GM21723 (cell line): Measurements from ENCODE around the gene SIN3B.

ENCODE experiments used
- ATAC-seq: cut with Tn5 transposase; IDR thresholded peaks from one replicate; pipeline ENCODE4 v1.9.1; 2021; ENCODE audit warnings: mild to moderate bottlenecking, moderate library complexity; ENCODE audit not compliant: unreplicated experiment

The SIN3B gene

GRCh38 chr19:16825312-16826052, 3.7 kb upstream of the SIN3B start:
- no peak for ATAC-seq

GRCh38 chr19:16829822-16830289, 658 bp downstream of the SIN3B start:
- no peak for ATAC-seq

GRCh38 chr19:16830679-16831078, 1.5 kb downstream of the SIN3B start:
- no peak for ATAC-seq

- ATAC-seq: no peak
Observed at GRCh38 chr19:16831531-16831930, 2.3 kb downstream of the SIN3B start.

GRCh38 chr19:16834747-16835146, 5.5 kb downstream of the SIN3B start:
- ATAC-seq: no peak

- no peak for ATAC-seq
Observed at GRCh38 chr19:16836115-16837034, 7.2 kb downstream of the SIN3B start.

GRCh38 chr19:16837035-16837362, 7.8 kb downstream of the SIN3B start:
- ATAC-seq: no peak

- no peak for ATAC-seq
Observed at GRCh38 chr19:16841391-16841926, 12.3 kb downstream of the SIN3B start.

- ATAC-seq: no peak
Observed at GRCh38 chr19:16846901-16847300, 17.7 kb downstream of the SIN3B start.

GRCh38 chr19:16847430-16847829, 18.2 kb downstream of the SIN3B start:
- no peak for ATAC-seq

- no peak for ATAC-seq
Observed at GRCh38 chr19:16849168-16849567, 20.0 kb downstream of the SIN3B start.

- no peak for ATAC-seq
Observed at GRCh38 chr19:16850133-16850532, 20.9 kb downstream of the SIN3B start.

- no peak for ATAC-seq
Observed at GRCh38 chr19:16851031-16851712, 22.0 kb downstream of the SIN3B start.

- ATAC-seq: no peak
Observed at GRCh38 chr19:16853066-16853465, 23.9 kb downstream of the SIN3B start.

- no peak for ATAC-seq
Observed at GRCh38 chr19:16856091-16856490, 26.9 kb downstream of the SIN3B start.

GRCh38 chr19:16859626-16860025, 30.4 kb downstream of the SIN3B start:
- no peak for ATAC-seq

- no peak for ATAC-seq
Observed at GRCh38 chr19:16860118-16860517, 30.9 kb downstream of the SIN3B start.

GRCh38 chr19:16861011-16861410, 31.8 kb downstream of the SIN3B start:
- ATAC-seq: no peak

- no peak for ATAC-seq
Observed at GRCh38 chr19:16861834-16862233, 32.6 kb downstream of the SIN3B start.

GRCh38 chr19:16862826-16863415, 33.7 kb downstream of the SIN3B start:
- ATAC-seq: no peak

- ATAC-seq: no peak
Observed at GRCh38 chr19:16867211-16867610, 38.0 kb downstream of the SIN3B start.
